Kidney (tissue), 14 donors: ENCODE results near the gene SHCBP1L. TPM values are rescaled to one million over a fixed set of nuclear protein-coding genes. Genes with fewer than 3 reads are reported as not detected.

ENCODE experiments used
- DNase-seq, 5 donors: peaks; one replicate each; pipeline ENCODE4 v3.0.0-alpha.2; 2013 to 2020
- FAIRE-seq: peaks from 2 replicates; lab custom pipeline; 2012; peaks lifted over from hg19 to GRCh38; lab: Jason Lieb, UNC
- H3K27ac ChIP-seq, 2 donors: one replicate each; pipeline ENCODE4 v1.7.0; 2013; ENCODE audit warnings: low read depth in 2 of 2, low read length in 2 of 2, inconsistent platforms in 1 of 2
- H3K27me3 ChIP-seq: one replicate; pipeline ENCODE4 v1.7.1; 2013; ENCODE audit warnings: low read length, inconsistent platforms; ENCODE audit not compliant: control insufficient read depth, insufficient read depth
- H3K36me3 ChIP-seq, 3 donors: one replicate each; pipeline versions ENCODE4 v1.7.0 to v1.7.1; 2013; ENCODE audit warnings: low read length in 3 of 3, control low read depth in 1 of 3, inconsistent platforms in 1 of 3; ENCODE audit not compliant: insufficient read depth in 3 of 3, control insufficient read depth in 2 of 3
- H3K4me1 ChIP-seq, 3 donors: one replicate each; pipeline versions ENCODE4 v1.7.0 to v1.7.1; 2013; ENCODE audit warnings: low read length in 3 of 3, inconsistent platforms in 1 of 3, low read depth in 1 of 3; ENCODE audit not compliant: control insufficient read depth in 2 of 3, insufficient read depth in 2 of 3
- H3K4me3 ChIP-seq, 3 donors: one replicate each; pipeline versions ENCODE4 v1.7.0 to v1.8.1; 2013; ENCODE audit warnings: low read length in 3 of 3, control low read depth in 1 of 3, inconsistent platforms in 1 of 3
- H3K9ac ChIP-seq, 3 donors: one replicate each; pipeline versions ENCODE4 v1.7.0 to v1.7.1; 2013; ENCODE audit warnings: low read length in 3 of 3, control low read depth in 1 of 3, inconsistent platforms in 1 of 3
- H3K9me3 ChIP-seq, 3 donors: one replicate each; pipeline versions ENCODE4 v1.7.0 to v1.7.1; 2013; ENCODE audit warnings: low read length in 3 of 3, control low read depth in 1 of 3, inconsistent platforms in 1 of 3; ENCODE audit not compliant: control insufficient read depth in 2 of 3, insufficient read depth in 1 of 3
- CTCF ChIP-seq: IDR thresholded peaks from 3 replicates; pipeline ENCODE4 v1.5.1; 2012; ENCODE audit warnings: mild to moderate bottlenecking, moderate library complexity, borderline replicate concordance; ENCODE audit not compliant: insufficient read depth; ENCODE audit errors: extremely low read depth
- intact Hi-C: fragments of 100-400 bp; cut with DNase I; formaldehyde crosslinking; loops from one replicate; pipeline ENCODE4 v1.11.1; 2022
- polyA plus RNA-seq: library from polyadenylated mRNA; stranded (reverse); fragments of 350-450 nt; fragmentation: Illumina TruSeq; extraction: RNeasy Lipid Tissue Mini Kit (QIAGEN cat#74804); gene quantifications from one replicate; pipeline ENCODE4 v1.2.3, GENCODE V29; 2014; ENCODE audit warnings: low read depth, low replicate concordance; ENCODE audit not compliant: insufficient read depth
- total RNA-seq: library from RNA; stranded (reverse); fragmentation: NEBNext Ultra II Directional; extraction: Animal tissue kit (Norgen Biotek cat#: 25700); gene quantifications from one replicate; pipeline ENCODE4 v1.2.1, GENCODE V29; 2021
- donor health status: control.
- donor health status: control.
- donor health status: control.
- donor health status: control.
- donor health status: control.
- donor health status: DM: yes; HTN: yes; CAD: no.
- donor health status: Normal renal cell carcinoma (clear cell type).

The SHCBP1L gene
- total and polyA plus RNA-seq, 2 donors from 2014 or later = not detected

GRCh38 chr1:182875889-182876288 is 77.1 kb downstream of the SHCBP1L start:
- no peak overlapping the region for H3K27ac ChIP-seq
- FAIRE-seq = no peak
- DNase-seq = no peak
- no peak for TF ChIP-seq CTCF
- H3K27me3 ChIP-seq = no peaks in the 10 kb centered on the region
- no peaks in the 10 kb centered on the region for H3K9me3 ChIP-seq
- no peaks in the 10 kb centered on the region for H3K4me1 ChIP-seq
- intact Hi-C loops = no loop called here
- peaks cover 30 to 84% (median 62%) of the 10 kb centered on the region in 3 donors for H3K36me3 ChIP-seq
- H3K9ac ChIP-seq = no peak overlapping the region
- no peak overlapping the region for H3K4me3 ChIP-seq

- intact Hi-C loops = no loop called here
- H3K4me3 ChIP-seq = no peak overlapping the region
- peaks cover 30 to 81% (median 51%) of the 10 kb centered on the region in 3 donors for H3K36me3 ChIP-seq
- no peak for TF ChIP-seq CTCF
- no peak overlapping the region for H3K27ac ChIP-seq
- H3K4me1 ChIP-seq = no peaks in the 10 kb centered on the region
- FAIRE-seq = no peak
- H3K27me3 ChIP-seq = no peaks in the 10 kb centered on the region
- no peak overlapping the region for H3K9ac ChIP-seq
- no peak for DNase-seq
- H3K9me3 ChIP-seq = peaks cover 0 to 6% (median 0%) of the 10 kb centered on the region in 3 donors
Measured at GRCh38 chr1:182872881-182873280, 80.1 kb downstream of the SHCBP1L start.

GRCh38 chr1:182869241-182869666 is 83.7 kb downstream of the SHCBP1L start:
- Histone ChIP-seq H3K27me3 (no peaks in the 10 kb centered on the region), H3K36me3 (peaks cover 28 to 77% (median 40%) of the 10 kb centered on the region in 3 donors), H3K9me3 (peaks cover 0 to 6% (median 0%) of the 10 kb centered on the region in 3 donors), H3K27ac (no peak overlapping the region), H3K4me1 (no peaks in the 10 kb centered on the region), H3K4me3 (no peak overlapping the region), H3K9ac (no peak overlapping the region)
- DNase-seq (peak in 2 of 5 donors; percentile 23 to 42), FAIRE-seq (no peak)
- intact Hi-C loops = no loop called here
- TF ChIP-seq CTCF = no peak

- peaks cover 20 to 75% (median 34%) of the 10 kb centered on the region in 3 donors for H3K36me3 ChIP-seq
- intact Hi-C loops = no loop called here
Measured at GRCh38 chr1:182867861-182868260, 85.1 kb downstream of the SHCBP1L start.

More at GRCh38 chr1:182867861-182868260, 85.1 kb downstream of the SHCBP1L start:
- no peak overlapping the region for H3K9ac ChIP-seq
- H3K9me3 ChIP-seq = peaks cover 0 to 6% (median 0%) of the 10 kb centered on the region in 3 donors
- H3K27me3 ChIP-seq = no peaks in the 10 kb centered on the region
- no peak for TF ChIP-seq CTCF
- DNase-seq (no peak), FAIRE-seq (no peak)
- H3K4me3 ChIP-seq = no peak overlapping the region
- no peak overlapping the region for H3K27ac ChIP-seq
- no peaks in the 10 kb centered on the region for H3K4me1 ChIP-seq
